GM12878 (cell line): ENCODE measurements around the gene CRYGD. TPM values are rescaled to one million over a fixed set of nuclear protein-coding genes. Genes with fewer than 3 reads are reported as not detected.

Source experiments
- ATAC-seq: fragments of 200-7000 bp; cut with Tn5 transposase; 3 replicates; pipeline ENCODE4 v1.9.1; 2020; ENCODE audit warnings: mild to moderate bottlenecking, moderate library complexity
- BruUV-seq: library from RNA; stranded (reverse); fragments of 400-500 nt; replicated peaks from 2 replicates; lab custom pipeline; 2021; lab: Mats Ljungman, UMichigan
- CTCF ChIA-PET: fragments of 300-600 bp; sonication (Branson Sonifier 250); formaldehyde crosslinking; extraction: SDS; loops from one replicate; lab custom pipeline; 2021; ENCODE audit warnings: inconsistent platforms; lab: Yijun Ruan, JAX
- POLR2A ChIA-PET: fragments of 350-600 bp; formaldehyde crosslinking; extraction: SDS; loops from one replicate; lab custom pipeline; 2021; ENCODE audit warnings: inconsistent platforms; lab: Charles Lee
- RAD21 ChIA-PET: fragments of 300-600 bp; sonication (Branson Sonifier 250); formaldehyde crosslinking; loops from one replicate; lab custom pipeline; 2023; ENCODE audit warnings: antibody characterized with exemption; ENCODE audit not compliant: unreplicated experiment; lab: Charles Lee
- SMC1A ChIA-PET: fragments of 300-600 bp; sonication (Branson Sonifier 250); formaldehyde crosslinking; loops from one replicate; lab custom pipeline; 2023; ENCODE audit not compliant: unreplicated experiment, uncharacterized antibody; lab: Charles Lee
- DNase-seq: peaks from one replicate; pipeline ENCODE4 v3.0.0-alpha.2; 2011; ENCODE audit warnings: low read depth, low spot score
- FAIRE-seq: peaks from 3 replicates; lab custom pipeline; 2011; peaks lifted over from hg19 to GRCh38; lab: Jason Lieb, UNC
- H2AFZ ChIP-seq: 2 replicates; pipeline ENCODE4 v1.6.0; 2011; ENCODE audit warnings: low read depth, low read length, control low read depth; ENCODE audit not compliant: control insufficient read depth
- H3K27ac ChIP-seq: 2 replicates; pipeline ENCODE4 v1.5.1; 2011; ENCODE audit warnings: control low read depth; ENCODE audit not compliant: control insufficient read depth, insufficient read depth
- H3K27me3 ChIP-seq, 2 experiments: replicated peaks in 1 of 2; 2 replicates each; pipeline versions ENCODE4 v1.6.0 to v1.6.1; 2011; ENCODE audit warnings: low read length in 1 of 2; ENCODE audit not compliant: control insufficient read depth in 2 of 2, insufficient read depth in 2 of 2
- H3K36me3 ChIP-seq, 2 experiments: 2 replicates each; pipeline ENCODE4 v1.5.1; 2011; ENCODE audit warnings: low read length in 1 of 2; ENCODE audit not compliant: control insufficient read depth in 2 of 2, insufficient read depth in 2 of 2
- H3K4me1 ChIP-seq: 2 replicates; pipeline ENCODE4 v1.6.1; 2011; ENCODE audit warnings: mild to moderate bottlenecking, low read length, moderate library complexity, mixed read lengths; ENCODE audit not compliant: control insufficient read depth, insufficient read depth
- H3K4me2 ChIP-seq: 2 replicates; pipeline ENCODE4 v1.6.0; 2011; ENCODE audit warnings: control low read depth; ENCODE audit not compliant: control insufficient read depth, insufficient read depth
- H3K4me3 ChIP-seq: fragments of 200-600 bp; sonication (generic); 2 replicates; pipeline ENCODE4 v1.5.1; 2016
- H3K79me2 ChIP-seq: 2 replicates; pipeline ENCODE4 v1.6.0; 2011; ENCODE audit warnings: low read length; ENCODE audit not compliant: control insufficient read depth, insufficient read depth
- H3K9ac ChIP-seq: 2 replicates; pipeline ENCODE4 v1.8.0; 2011; ENCODE audit warnings: low read length, control low read depth, mixed read lengths; ENCODE audit not compliant: control insufficient read depth, insufficient read depth
- H3K9me3 ChIP-seq: replicated peaks from 3 replicates; pipeline ENCODE4 v1.5.1; 2011; ENCODE audit warnings: mild to moderate bottlenecking, low read length; ENCODE audit not compliant: control insufficient read depth, insufficient read depth
- H4K20me1 ChIP-seq: 2 replicates; pipeline ENCODE4 v1.6.0; 2011; ENCODE audit not compliant: control insufficient read depth, insufficient read depth
- CEBPZ ChIP-seq: fragments of 150-350 bp; IDR thresholded peaks from 2 replicates; pipeline ENCODE4 v1.6.1; 2016; ENCODE audit warnings: low read depth, low read length
- IRF5 ChIP-seq: fragments of 450-650 bp; IDR thresholded peaks from 2 replicates; pipeline ENCODE4 v1.6.1; 2017; ENCODE audit warnings: borderline replicate concordance
- MAX ChIP-seq: IDR thresholded peaks from 2 replicates; pipeline ENCODE4 v1.6.1; 2012; ENCODE audit warnings: low read depth, low read length, improper control_type of control experiment
- NFYA ChIP-seq: IDR thresholded peaks from 2 replicates; pipeline ENCODE4 v1.6.1; 2011; ENCODE audit warnings: low read depth, mild to moderate bottlenecking, low read length, improper control_type of control experiment, borderline replicate concordance
- RFX5 ChIP-seq: IDR thresholded peaks from 2 replicates; pipeline ENCODE4 v1.6.1; 2011; ENCODE audit warnings: low read depth, low read length, improper control_type of control experiment
- WGBS: methylation state at CpG from one replicate; pipeline ENCODE4 v1.1.6; 2016; ENCODE audit warnings: low lambda C conversion rate; ENCODE audit not compliant: insufficient replicate concordance, insufficient coverage; ENCODE audit errors: missing lambda C conversion rate; 5-methylcytosine and 5-hydroxymethylcytosine counted together
- in situ Hi-C: fragments of 300-500 bp; cut with MboI; formaldehyde crosslinking; loops from 9 replicates; pipeline ENCODE4 v1.14.3; 2018; ENCODE audit warnings: mixed read lengths
- intact Hi-C: fragments of 100-400 bp; cut with micrococcal nuclease; formaldehyde crosslinking; loops from one replicate; pipeline ENCODE4 v1.14.2; 2022; ENCODE audit not compliant: unreplicated experiment
- polyA plus RNA-seq, 11 experiments: library from polyadenylated mRNA; depleted of rRNA in 4 of 11; unstranded in 6 of 11; stranded (reverse) in 5 of 11; fragments of >200 nt; fragmentation: Nextera tagmentation in 4 of 11; fragmentation: Illumina TruSeq in 1 of 11; extraction: Ambion mirVana in 4 of 11; extraction: Trizol in 1 of 11; gene quantifications; 1 replicate in 1 of 11; 2 replicates in 10 of 11; pipeline versions ENCODE4 v1.2.1 to v1.2.3, GENCODE V29; 2011 to 2016; ENCODE audit warnings: inconsistent platforms in 2 of 11, missing spikeins in 2 of 11, low read depth in 1 of 11
- total RNA-seq, 4 experiments: library from RNA; depleted of rRNA in 3 of 4; stranded (reverse); fragments of >200 nt in 3 of 4; fragmentation: Illumina TruSeq in 1 of 4; extraction: Trizol in 1 of 4; gene quantifications; 2 replicates each; pipeline versions ENCODE4 v1.2.1 to v1.2.3, GENCODE V29; 2013 to 2021

Gene CRYGD
- total and polyA plus RNA-seq, 10 of the 15 experiments (the other 5 are each of a cell fraction or from before 2014, with no cell fraction given), result not detected

- H3K27ac ChIP-seq, result no peak within 1 kb of the TSS
- BruUV-seq, result no TSS peak
- H2AFZ ChIP-seq, result no peak within 1 kb of the TSS
- POLR2A ChIA-PET, result no interaction called here
- no peaks in the 10 kb centered on the region for H4K20me1 ChIP-seq
- no peak within 1 kb of the TSS for H3K9ac ChIP-seq
- DNase-seq (no peak), ATAC-seq (no peak), FAIRE-seq (no peak)
- no peaks in the 10 kb centered on the region for H3K4me1 ChIP-seq
- no peak within 1 kb of the TSS for H3K4me3 ChIP-seq
- intact Hi-C loops, result no loop called here
- H3K79me2 ChIP-seq, result no peaks in the 10 kb centered on the region
- H3K4me2 ChIP-seq, result no peak within 1 kb of the TSS
- H3K27me3 ChIP-seq, result no peaks in the 10 kb centered on the region
- SMC1A ChIA-PET, result interaction anchor here (0.9 kb wide), 1 partner anchor 1228 kb away, joined by 3 read pairs; no protein-coding TSS in a partner anchor
- in situ Hi-C loops, result no loop called here
- no peaks in the 10 kb centered on the region for H3K36me3 ChIP-seq
- no peaks in the 10 kb centered on the region for H3K9me3 ChIP-seq
- WGBS, result 27% methylated on average over 2 of the region's 2 CpGs
- CTCF ChIA-PET, result interaction anchor here (1.4 kb wide), 1 partner anchor 11 kb away, joined by 4 read pairs; no protein-coding TSS in a partner anchor
- RAD21 ChIA-PET, result no interaction called here
- TF ChIP-seq IRF5, result no peak
- no peak for TF ChIP-seq MAX
- no peak for TF ChIP-seq CEBPZ
- no peak for TF ChIP-seq NFYA
- TF ChIP-seq RFX5, result no peak
Observed at GRCh38 chr2:208163489-208163888, 39.2 kb upstream of the CRYGD start, which contains the start of gene CRYGA. TSS of gene CRYGA (minus strand) at chr2:208163589. CDS start at chr2:208163556, 33 bp downstream.
